KMS-11 (cell line): Measurements from ENCODE around the gene PEX14.
"Not testable (repeated sequence)": the region's sequence is repeated elsewhere in the genome, so short reads cannot be mapped to it uniquely, and the experiment has no call there.

Experiments used
- H2AFZ ChIP-seq: fragments of 200-600 bp; sonication (generic); 2 replicates; pipeline ENCODE4 v1.6.1; 2016; ENCODE audit warnings: antibody characterized with exemption, mixed run types, low read depth
- H3K27ac ChIP-seq: fragments of 200-600 bp; sonication (generic); 2 replicates; pipeline ENCODE4 v1.6.1; 2016; ENCODE audit warnings: mild to moderate bottlenecking, mixed run types
- H3K27me3 ChIP-seq: fragments of 200-600 bp; sonication (generic); 2 replicates; pipeline ENCODE4 v1.6.1; 2017; ENCODE audit warnings: mild to moderate bottlenecking, low read depth, mixed run types, moderate library complexity; ENCODE audit not compliant: insufficient read depth
- H3K36me3 ChIP-seq: fragments of 200-600 bp; sonication (generic); 2 replicates; pipeline ENCODE4 v1.6.1; 2017; ENCODE audit warnings: mild to moderate bottlenecking, mixed run types; ENCODE audit not compliant: insufficient read depth
- H3K4me1 ChIP-seq: fragments of 200-600 bp; sonication (generic); 2 replicates; pipeline ENCODE4 v1.6.1; 2016; ENCODE audit warnings: mild to moderate bottlenecking, low read depth, mixed run types; ENCODE audit not compliant: poor library complexity, severe bottlenecking
- H3K4me2 ChIP-seq: fragments of 200-600 bp; sonication (generic); 2 replicates; pipeline ENCODE4 v1.7.0; 2016; ENCODE audit warnings: mild to moderate bottlenecking, mixed run types
- H3K4me3 ChIP-seq: fragments of 200-600 bp; sonication (generic); IDR thresholded peaks from 2 replicates; pipeline ENCODE4 v1.6.1; 2017; ENCODE audit warnings: low read depth, low read length, mixed read lengths; ENCODE audit not compliant: insufficient read depth
- H3K79me2 ChIP-seq: fragments of 200-600 bp; sonication (generic); 2 replicates; pipeline ENCODE4 v1.6.1; 2016; ENCODE audit warnings: low read depth, mixed run types; ENCODE audit not compliant: insufficient read depth
- H3K9ac ChIP-seq: fragments of 200-600 bp; sonication (generic); 2 replicates; pipeline ENCODE4 v1.6.1; 2016; ENCODE audit warnings: mild to moderate bottlenecking, mixed run types
- H4K20me1 ChIP-seq: fragments of 200-600 bp; sonication (generic); 2 replicates; pipeline ENCODE4 v1.6.1; 2016; ENCODE audit warnings: mild to moderate bottlenecking, mixed run types; ENCODE audit not compliant: insufficient read depth
- TF ChIP-seq, protein P1 (sequence below): fragments of 200-600 bp; sonication (generic); conservative IDR thresholded peaks from 2 replicates; pipeline ENCODE4 v1.6.1; 2017; ENCODE audit warnings: low read depth, mild to moderate bottlenecking, antibody characterized with exemption, low read length, moderate library complexity, mixed read lengths

PEX14 gene

DNA sequence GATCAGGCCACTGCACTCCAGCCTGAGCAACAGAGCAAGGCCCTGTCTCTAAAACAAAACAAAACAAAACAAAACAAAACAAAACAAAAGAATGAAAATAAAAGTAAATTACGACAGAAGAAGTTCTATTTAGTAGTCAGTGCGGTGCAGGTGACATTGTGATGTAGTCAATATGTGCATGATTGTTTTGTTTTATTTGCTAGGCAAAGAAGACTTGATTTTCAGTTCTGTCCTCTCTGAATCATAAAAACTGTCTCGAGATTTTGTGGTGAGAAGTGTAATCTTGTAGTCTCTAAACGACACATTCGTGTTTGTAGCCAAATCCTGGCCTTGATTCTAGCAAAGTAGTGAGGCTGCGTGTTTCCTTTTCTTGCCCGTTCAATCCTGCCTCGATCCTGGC lies 23.5 kb downstream of the PEX14 start:
- Histone ChIP-seq H3K9ac (no peak overlapping the region), H3K4me2 (no peak overlapping the region), H3K4me1 (peaks cover 19% of the 10 kb centered on the region)

DNA sequence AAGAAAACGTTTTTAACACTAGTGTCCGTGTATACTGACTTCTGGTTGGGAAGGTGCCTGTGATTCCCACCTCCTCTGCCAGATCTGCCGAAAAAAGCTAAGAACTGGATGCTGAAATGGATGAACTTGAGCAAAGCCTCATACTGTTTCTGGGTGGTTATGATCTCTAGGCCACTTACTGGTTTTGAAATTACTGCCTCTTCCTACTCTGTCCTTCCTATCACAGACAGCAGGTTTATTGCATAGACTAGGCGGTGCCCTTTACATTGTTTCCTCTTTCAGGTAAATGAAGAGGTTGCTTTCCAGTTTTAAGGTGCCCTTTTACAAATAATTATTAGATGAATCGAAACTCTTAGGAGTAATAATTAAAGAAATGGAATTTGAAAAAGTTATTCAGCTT lies 27.5 kb downstream of the PEX14 start:
- H4K20me1 ChIP-seq = no peaks in the 10 kb centered on the region
- H2AFZ ChIP-seq = no peak overlapping the region
- no peaks in the 10 kb centered on the region for H3K27me3 ChIP-seq
- TF ChIP-seq, protein P1, sequence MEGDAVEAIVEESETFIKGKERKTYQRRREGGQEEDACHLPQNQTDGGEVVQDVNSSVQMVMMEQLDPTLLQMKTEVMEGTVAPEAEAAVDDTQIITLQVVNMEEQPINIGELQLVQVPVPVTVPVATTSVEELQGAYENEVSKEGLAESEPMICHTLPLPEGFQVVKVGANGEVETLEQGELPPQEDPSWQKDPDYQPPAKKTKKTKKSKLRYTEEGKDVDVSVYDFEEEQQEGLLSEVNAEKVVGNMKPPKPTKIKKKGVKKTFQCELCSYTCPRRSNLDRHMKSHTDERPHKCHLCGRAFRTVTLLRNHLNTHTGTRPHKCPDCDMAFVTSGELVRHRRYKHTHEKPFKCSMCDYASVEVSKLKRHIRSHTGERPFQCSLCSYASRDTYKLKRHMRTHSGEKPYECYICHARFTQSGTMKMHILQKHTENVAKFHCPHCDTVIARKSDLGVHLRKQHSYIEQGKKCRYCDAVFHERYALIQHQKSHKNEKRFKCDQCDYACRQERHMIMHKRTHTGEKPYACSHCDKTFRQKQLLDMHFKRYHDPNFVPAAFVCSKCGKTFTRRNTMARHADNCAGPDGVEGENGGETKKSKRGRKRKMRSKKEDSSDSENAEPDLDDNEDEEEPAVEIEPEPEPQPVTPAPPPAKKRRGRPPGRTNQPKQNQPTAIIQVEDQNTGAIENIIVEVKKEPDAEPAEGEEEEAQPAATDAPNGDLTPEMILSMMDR = no peak
- H3K4me3 ChIP-seq = no peak overlapping the region
- no peak overlapping the region for H3K27ac ChIP-seq
- H3K9ac ChIP-seq = no peak overlapping the region
- H3K4me1 ChIP-seq = no peaks in the 10 kb centered on the region
- no peaks in the 10 kb centered on the region for H3K36me3 ChIP-seq
- H3K79me2 ChIP-seq = peaks cover 4% of the 10 kb centered on the region; the same call in 1 of the 2 replicates
- H3K4me2 ChIP-seq = no peak overlapping the region

More for the DNA sequence above, 23.5 kb downstream of the PEX14 start:
- Histone ChIP-seq H3K27me3 (no peaks in the 10 kb centered on the region), H3K4me3 (no peak overlapping the region), H3K27ac (no peak overlapping the region), H2AFZ (no peak overlapping the region), H4K20me1 (peaks cover 11% of the 10 kb centered on the region; the same call in 1 of the 2 replicates), H3K36me3 (no peaks in the 10 kb centered on the region), H3K79me2 (peaks cover 5% of the 10 kb centered on the region; the same call in 1 of the 2 replicates)
- TF ChIP-seq, protein P1 = no peak

DNA sequence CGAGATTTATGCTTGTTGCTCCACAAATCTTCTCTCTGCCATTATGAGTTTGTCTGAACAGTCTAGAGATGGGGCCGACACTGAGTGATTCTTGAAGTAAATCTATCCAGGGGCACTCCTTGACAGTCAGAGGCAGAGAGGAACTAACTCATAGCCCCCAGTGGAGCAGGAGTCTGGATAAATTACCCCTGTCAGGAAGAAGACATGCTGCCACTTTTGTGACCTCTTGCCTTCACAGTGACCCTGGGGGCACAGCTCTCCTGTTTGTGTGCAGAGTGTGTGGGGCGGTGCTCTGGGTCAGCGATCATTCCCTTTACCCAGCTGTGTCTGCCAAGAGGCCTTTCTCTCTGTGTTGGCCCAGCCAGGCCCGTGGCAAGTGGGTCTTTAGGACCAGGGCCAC lies 29.5 kb downstream of the PEX14 start:
- Histone ChIP-seq H3K4me2 (no peak overlapping the region), H2AFZ (no peak overlapping the region), H3K4me3 (no peak overlapping the region), H4K20me1 (no peaks in the 10 kb centered on the region), H3K9ac (no peak overlapping the region), H3K4me1 (no peaks in the 10 kb centered on the region), H3K36me3 (no peaks in the 10 kb centered on the region), H3K27ac (no peak overlapping the region), H3K27me3 (no peaks in the 10 kb centered on the region), H3K79me2 (no peaks in the 10 kb centered on the region; the same call in 1 of the 2 replicates)
- TF ChIP-seq, protein P1 = no peak

DNA sequence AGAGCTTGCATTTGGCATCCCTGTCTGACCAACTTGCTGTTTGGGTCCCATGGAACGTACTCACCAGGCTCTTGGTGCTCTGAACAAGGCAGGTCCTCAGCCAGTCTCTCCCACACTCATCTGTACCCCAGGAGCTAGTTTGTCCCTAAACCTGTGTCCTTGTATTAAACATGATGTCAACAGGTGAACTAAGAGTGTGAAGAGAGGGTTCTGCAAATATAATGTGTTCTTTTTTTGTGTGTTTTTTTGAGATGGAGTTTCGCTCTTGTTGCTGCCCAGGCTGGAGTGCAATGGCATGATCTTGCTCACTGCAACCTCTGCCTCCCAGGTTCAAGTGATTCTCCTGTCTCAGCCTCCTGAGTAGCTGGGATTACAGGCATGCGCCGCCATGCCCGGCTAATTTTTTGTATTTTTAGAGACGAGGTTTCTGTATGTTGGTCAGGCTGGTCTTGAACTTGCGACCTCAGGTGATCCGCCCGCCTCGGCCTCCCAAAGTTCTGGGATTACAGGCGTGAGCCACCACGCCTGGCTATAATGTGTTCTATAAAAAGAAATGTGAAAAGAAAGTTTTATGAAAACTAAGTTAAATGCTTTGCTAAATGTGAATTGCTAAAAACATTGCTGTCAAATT lies 31.4 kb downstream of the PEX14 start:
- not testable (repeated sequence) for H3K79me2 ChIP-seq

DNA sequence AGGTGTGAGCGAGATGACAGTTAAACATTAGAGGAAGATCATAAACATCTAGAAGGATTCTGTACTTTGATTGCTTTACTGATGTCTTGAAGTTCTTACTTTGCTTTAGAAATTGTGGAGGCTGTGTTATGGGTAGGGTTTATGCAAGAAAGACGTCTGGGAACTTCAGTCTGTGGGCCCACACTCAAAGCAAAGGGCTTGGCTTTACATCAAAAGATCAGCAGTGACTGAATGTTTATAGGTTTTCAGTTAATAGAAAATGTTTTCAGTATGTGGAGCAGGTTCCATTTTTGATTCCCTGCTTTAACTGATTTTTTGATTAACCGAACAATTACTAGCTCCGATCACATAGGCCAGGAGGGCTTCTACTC lies 31.9 kb downstream of the PEX14 start:
- H2AFZ ChIP-seq = no peak overlapping the region
- H3K4me2 ChIP-seq = no peak overlapping the region
- TF ChIP-seq, protein P1 = no peak
- H4K20me1 ChIP-seq = no peaks in the 10 kb centered on the region
- H3K27me3 ChIP-seq = no peaks in the 10 kb centered on the region
- no peaks in the 10 kb centered on the region; the same call in 1 of the 2 replicates for H3K79me2 ChIP-seq
- H3K9ac ChIP-seq = no peak overlapping the region
- no peak overlapping the region for H3K4me3 ChIP-seq
- H3K36me3 ChIP-seq = no peaks in the 10 kb centered on the region; the same call in 1 of the 2 replicates
- H3K4me1 ChIP-seq = no peaks in the 10 kb centered on the region
- H3K27ac ChIP-seq = no peak overlapping the region

More for the DNA sequence above, 31.4 kb downstream of the PEX14 start:
- not testable (repeated sequence) for H4K20me1 ChIP-seq, H3K4me1 ChIP-seq, H3K36me3 ChIP-seq, H3K27ac ChIP-seq, H2AFZ ChIP-seq, H3K4me3 ChIP-seq, H3K9ac ChIP-seq, H3K27me3 ChIP-seq, H3K4me2 ChIP-seq
